ENCODE measurements around the gene COG1. TPM values are rescaled to one million over a fixed set of nuclear protein-coding genes. Genes with fewer than 3 reads are reported as not detected.

The COG1 gene
- total RNA-seq, 1 donor from 2014 or later = 50.6 TPM

- DNase-seq (ENCODE audit: low spot score) = peak; percentile 60
Observed at GRCh38 chr17:73228748-73229236, 35.9 kb downstream of the COG1 start.

GRCh38 chr17:73230088-73230487 lies 37.2 kb downstream of the COG1 start:
- no peak for DNase-seq (ENCODE audit: low spot score)

GRCh38 chr17:73231395-73231794 lies 38.5 kb downstream of the COG1 start:
- no peak for DNase-seq (ENCODE audit: low spot score)

- DNase-seq (ENCODE audit: low spot score) = peak; percentile 96
Observed at GRCh38 chr17:73231841-73232586, 39.2 kb downstream of the COG1 start.

GRCh38 chr17:73232587-73233373 lies 39.9 kb downstream of the COG1 start:
- DNase-seq (ENCODE audit: low spot score) = no peak

- no peak for DNase-seq (ENCODE audit: low spot score)
Observed at GRCh38 chr17:73234736-73235135, 41.9 kb downstream of the COG1 start.

- DNase-seq (ENCODE audit: low spot score) = no peak
Observed at GRCh38 chr17:73237714-73238113, 44.9 kb downstream of the COG1 start.

- DNase-seq (ENCODE audit: low spot score) = no peak
Observed at GRCh38 chr17:73240561-73240960, 47.7 kb downstream of the COG1 start.

GRCh38 chr17:73247726-73248125 lies 54.9 kb downstream of the COG1 start:
- DNase-seq (ENCODE audit: low spot score) = no peak

GRCh38 chr17:73248532-73248931 lies 55.7 kb downstream of the COG1 start:
- DNase-seq (ENCODE audit: low spot score) = no peak

- DNase-seq (ENCODE audit: low spot score) = no peak
Observed at GRCh38 chr17:73249700-73250099, 56.8 kb downstream of the COG1 start.

- DNase-seq (ENCODE audit: low spot score) = no peak
Observed at GRCh38 chr17:73250851-73251640, 58.2 kb downstream of the COG1 start.

- no peak for DNase-seq (ENCODE audit: low spot score)
Observed at GRCh38 chr17:73251871-73252270, 59.0 kb downstream of the COG1 start.

GRCh38 chr17:73255671-73256181 lies 62.9 kb downstream of the COG1 start:
- peak; percentile 40 for DNase-seq (ENCODE audit: low spot score)

GRCh38 chr17:73256220-73256619 lies 63.4 kb downstream of the COG1 start:
- DNase-seq (ENCODE audit: low spot score) = no peak

GRCh38 chr17:73257516-73257915 lies 64.7 kb downstream of the COG1 start:
- DNase-seq (ENCODE audit: low spot score) = no peak

Other genes starting within 250 kb of the COG1 start
- 62.8 TPM for gene SLC39A11, start 100.4 kb upstream of the COG1 start, total RNA-seq
- 0.14 TPM for gene SSTR2, start 28.0 kb upstream of the COG1 start, total RNA-seq
- not detected for gene CPSF4L, start 68.8 kb downstream of the COG1 start, total RNA-seq
- 77.6 TPM for gene CDC42EP4, start 118.9 kb downstream of the COG1 start, total RNA-seq